Spleen (tissue), 11 donors: ENCODE data around the gene HINT3. TPM values are rescaled to one million over a fixed set of nuclear protein-coding genes. Genes with fewer than 3 reads are reported as not detected.

ENCODE experiments used
- DNase-seq: peaks from one replicate; pipeline ENCODE4 v3.0.0-alpha.2; 2020
- H3K27ac ChIP-seq, 8 donors: fragments of 200-600 bp; sonication (generic) in 7 of 8; 1 replicate in 4 of 8; 2 replicates in 4 of 8; pipeline versions ENCODE4 v1.5.0 to v1.8.0; 2016 to 2021; ENCODE audit warnings: inconsistent platforms in 4 of 8, mild to moderate bottlenecking in 4 of 8, moderate library complexity in 1 of 8
- H3K27me3 ChIP-seq, 7 donors: fragments of 200-600 bp; sonication (generic) in 6 of 7; replicated peaks in 1 of 7; 1 replicate in 4 of 7; 2 replicates in 3 of 7; pipeline versions ENCODE4 v1.5.0 to v1.8.0; 2016 to 2021; ENCODE audit warnings: inconsistent platforms in 3 of 7, mild to moderate bottlenecking in 1 of 7
- H3K36me3 ChIP-seq, 6 donors: fragments of 200-600 bp; sonication (generic) in 5 of 6; 1 replicate in 4 of 6; 2 replicates in 2 of 6; pipeline versions ENCODE4 v1.5.0 to v1.8.0; 2016 to 2021; ENCODE audit warnings: inconsistent platforms in 2 of 6
- H3K4me1 ChIP-seq, 6 donors: fragments of 200-600 bp; sonication (generic) in 5 of 6; 1 replicate in 3 of 6; 2 replicates in 3 of 6; pipeline versions ENCODE4 v1.5.0 to v1.8.0; 2016 to 2021; ENCODE audit warnings: inconsistent platforms in 3 of 6
- H3K4me3 ChIP-seq, 8 donors: fragments of 200-600 bp; sonication (generic) in 7 of 8; 1 replicate in 4 of 8; 2 replicates in 4 of 8; pipeline versions ENCODE4 v1.5.0 to v1.8.0; 2016 to 2021; ENCODE audit warnings: inconsistent platforms in 4 of 8, mild to moderate bottlenecking in 4 of 8, moderate library complexity in 2 of 8
- H3K9me3 ChIP-seq, 8 donors: fragments of 200-600 bp; sonication (generic) in 7 of 8; 1 replicate in 4 of 8; 2 replicates in 4 of 8; pipeline versions ENCODE4 v1.5.0 to v1.8.0; 2016 to 2021; ENCODE audit warnings: inconsistent platforms in 4 of 8
- CTCF ChIP-seq, 11 experiments: fragments of 200-600 bp in 7 of 11; fragments of 450-650 bp in 4 of 11; sonication (generic) in 4 of 11; IDR thresholded peaks in 8 of 11; conservative IDR thresholded peaks in 3 of 11; 1 replicate in 7 of 11; 2 replicates in 4 of 11; pipeline versions ENCODE4 v1.4.0 to v1.8.0; 2016 to 2021; ENCODE audit warnings: antibody characterized with exemption in 11 of 11, inconsistent platforms in 4 of 11, mild to moderate bottlenecking in 1 of 11
- POLR2A ChIP-seq, 3 donors: fragments of 450-650 bp; IDR thresholded peaks; one replicate each; pipeline ENCODE4 v1.5.1; 2017; ENCODE audit warnings: antibody characterized with exemption in 3 of 3, mild to moderate bottlenecking in 1 of 3
- POLR2AphosphoS5 ChIP-seq, 3 donors: sonication (generic); formaldehyde crosslinking; IDR thresholded peaks; one replicate each; pipeline ENCODE4 v1.5.1; 2017; ENCODE audit warnings: antibody characterized with exemption in 3 of 3
- WGBS, 5 donors: extraction: QIAGEN DNeasy Blood & Tissue Kit in 3 of 5; methylation state at CpG; one replicate each; pipeline versions ENCODE4 v1.1.5 to v1.1.7; 2013 to 2018; 5-methylcytosine and 5-hydroxymethylcytosine counted together
- intact Hi-C: fragments of 100-400 bp; cut with DNase I; formaldehyde crosslinking; loops from one replicate; pipeline ENCODE4 v1.15.0; 2023; ENCODE audit warnings: low total_unique reads
- polyA plus RNA-seq, 3 donors: library from polyadenylated mRNA; stranded (reverse); fragments of 200-250 nt; gene quantifications; one replicate each; pipeline ENCODE4 v1.2.1, GENCODE V29; 2013
- total RNA-seq, 7 donors: library from RNA; depleted of rRNA in 3 of 7; stranded (reverse); fragments of >200 nt in 3 of 7; fragmentation: NEBNext Ultra II Directional in 4 of 7; extraction: Animal tissue kit (Norgen Biotek cat#: 25700) in 4 of 7; gene quantifications; one replicate each; pipeline versions ENCODE4 v1.1.0 to v1.2.1, GENCODE V29; 2016 to 2021
- donor health status: healthy with polysubstance abuse.
- donor health status: DM: no; HTN: no; CAD: no; lungs with moderate emphysema.
- donor health status: DM: no; HTN: no; CAD: no.
- donor health status: Bipolar disorder and iron deficiency.
- donor health status: healthy.
- donor health status: DM: no; HTN: no; CAD: no.
- donor health status: DM: yes; HTN: yes; CAD: no.

The HINT3 gene
- total and polyA plus RNA-seq, 10 donors: 5.0 to 18.6 (median 14.7) TPM

- WGBS, 5 donors: 88 to 93% (median 90%) methylated on average over 2 of the region's 2 CpGs
Observed at GRCh38 chr6:125924697-125925358, 31.7 kb upstream of the HINT3 start.

DNA sequence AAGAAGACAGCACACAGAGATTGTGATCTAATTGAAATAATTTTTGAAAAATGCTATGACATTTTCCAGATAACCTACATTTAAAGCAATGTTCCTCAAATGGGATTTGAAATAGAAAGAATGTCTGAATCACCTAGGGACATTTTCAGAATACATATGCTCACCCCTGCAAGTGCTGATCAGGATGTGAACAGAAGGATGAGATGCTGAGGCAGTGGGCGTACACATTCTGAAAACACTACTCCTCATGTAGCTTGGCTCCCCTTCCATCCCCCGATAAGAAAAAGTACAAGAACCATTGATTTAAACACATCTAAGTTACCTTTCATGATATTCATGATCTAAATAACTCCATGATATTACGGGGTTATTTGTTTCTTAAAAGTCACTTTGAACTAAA lies 29.9 kb upstream of the HINT3 start:
- no peaks in the 10 kb centered on the region for H3K27me3 ChIP-seq
- DNase-seq: no peak
- H3K4me3 ChIP-seq: no peak overlapping the region
- H3K36me3 ChIP-seq: peaks cover 4 to 97% (median 55%) of the 10 kb centered on the region in 6 donors
- intact Hi-C loops: no loop called here
- WGBS, 5 donors: 90 to 96% (median 95%) methylated on average over 3 of the region's 3 CpGs
- no peaks in the 10 kb centered on the region for H3K9me3 ChIP-seq
- TF ChIP-seq CTCF (IDR thresholded peaks at IDR 0.05 in 8 of 11, conservative IDR thresholded peaks at IDR 0.05 in 3 of 11) (no peak), POLR2A (IDR thresholded peaks at IDR 0.05) (no peak), POLR2AphosphoS5 (IDR thresholded peaks at IDR 0.05) (no peak)
- H3K27ac ChIP-seq: no peak overlapping the region
- H3K4me1 ChIP-seq: peaks cover 0 to 38% (median 23%) of the 10 kb centered on the region in 6 donors

More at GRCh38 chr6:125924697-125925358, 31.7 kb upstream of the HINT3 start:
- Histone ChIP-seq H3K9me3 (no peaks in the 10 kb centered on the region), H3K27me3 (no peaks in the 10 kb centered on the region), H3K27ac (peak overlapping the region in 5 of 8 donors; percentile 4 to 68 (median 34)), H3K36me3 (peaks cover 4 to 91% (median 57%) of the 10 kb centered on the region in 6 donors), H3K4me3 (no peak overlapping the region), H3K4me1 (peaks cover 0 to 55% (median 31%) of the 10 kb centered on the region in 6 donors)
- no peak for TF ChIP-seq CTCF (IDR thresholded peaks at IDR 0.05 in 8 of 11, conservative IDR thresholded peaks at IDR 0.05 in 3 of 11)
- TF ChIP-seq POLR2AphosphoS5 (IDR thresholded peaks at IDR 0.05): no peak
- no peak for TF ChIP-seq POLR2A (IDR thresholded peaks at IDR 0.05)
- intact Hi-C loops: no loop called here
- no peak for DNase-seq

DNA sequence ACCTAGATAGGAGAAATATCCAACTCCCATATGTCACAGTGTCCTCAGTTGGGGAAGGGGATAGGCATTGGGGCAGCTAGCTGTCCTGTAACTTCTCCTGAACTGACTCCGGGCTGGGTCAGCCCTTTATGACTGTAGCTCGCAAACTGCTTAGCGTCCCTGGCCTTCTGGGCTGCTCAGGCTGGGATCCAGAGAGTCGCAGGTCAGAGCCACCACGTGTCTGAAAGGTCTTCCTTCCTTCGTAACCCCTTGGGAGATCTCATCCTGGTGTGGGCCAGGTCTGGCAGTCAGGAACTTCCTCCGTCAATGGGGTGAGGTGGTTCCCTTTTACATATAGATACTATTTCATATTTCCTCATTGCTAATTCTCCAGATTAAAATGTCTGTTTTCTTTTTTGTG lies 28.8 kb upstream of the HINT3 start:
- intact Hi-C loops: no loop called here
- WGBS, 5 donors: 41 to 53% (median 45%) methylated on average over 7 of the region's 7 CpGs
- peak overlapping the region in 3 of 8 donors; percentile 36 to 45 (median 37) for H3K27ac ChIP-seq
- H3K9me3 ChIP-seq: no peaks in the 10 kb centered on the region
- no peak overlapping the region for H3K4me3 ChIP-seq
- peak in 2 of 3 donors; percentile 62 to 66 for TF ChIP-seq POLR2AphosphoS5 (IDR thresholded peaks at IDR 0.05)
- TF ChIP-seq POLR2A (IDR thresholded peaks at IDR 0.05): no peak
- TF ChIP-seq CTCF (IDR thresholded peaks at IDR 0.05 in 8 of 11, conservative IDR thresholded peaks at IDR 0.05 in 3 of 11): no peak
- DNase-seq: peak; percentile 74
- peaks cover 4 to 92% (median 45%) of the 10 kb centered on the region in 6 donors for H3K36me3 ChIP-seq
- H3K4me1 ChIP-seq: peaks cover 0 to 38% (median 23%) of the 10 kb centered on the region in 6 donors
- H3K27me3 ChIP-seq: no peaks in the 10 kb centered on the region

GRCh38 chr6:125930765-125931418 lies 25.7 kb upstream of the HINT3 start:
- no peak for DNase-seq
- intact Hi-C loops: no loop called here

More at GRCh38 chr6:125930765-125931418, 25.7 kb upstream of the HINT3 start:
- Histone ChIP-seq H3K36me3 (peaks cover 0 to 62% (median 25%) of the 10 kb centered on the region in 6 donors), H3K27me3 (no peaks in the 10 kb centered on the region), H3K4me3 (no peak overlapping the region), H3K27ac (no peak overlapping the region), H3K9me3 (peaks cover 0 to 4% (median 0%) of the 10 kb centered on the region in 8 donors), H3K4me1 (peaks cover 0 to 14% (median 5%) of the 10 kb centered on the region in 6 donors)
- TF ChIP-seq POLR2A (IDR thresholded peaks at IDR 0.05) (no peak), POLR2AphosphoS5 (IDR thresholded peaks at IDR 0.05) (no peak), CTCF (IDR thresholded peaks at IDR 0.05 in 8 of 11, conservative IDR thresholded peaks at IDR 0.05 in 3 of 11) (no peak)
- WGBS, 5 donors: 86 to 92% (median 91%) methylated on average over 3 of the region's 3 CpGs
